HG02970 (cell line): ENCODE data around the gene PTPRQ.

Source experiments
- ATAC-seq: cut with Tn5 transposase; IDR thresholded peaks from one replicate; pipeline ENCODE4 v1.9.1; 2021; ENCODE audit warnings: mild to moderate bottlenecking, moderate library complexity, moderate number of reproducible peaks; ENCODE audit not compliant: unreplicated experiment, low FRiP score

Gene PTPRQ

GRCh38 chr12:80716696-80717469, 272.8 kb downstream of the PTPRQ start, which contains the start of gene MYF5:
Gene MYF5 (plus strand): TSS chr12:80716912. CDS start chr12:80717064, 152 bp downstream.
- no peak for ATAC-seq

GRCh38 chr12:80717856-80718255, 273.8 kb downstream of the PTPRQ start:
- ATAC-seq = no peak

DNA sequence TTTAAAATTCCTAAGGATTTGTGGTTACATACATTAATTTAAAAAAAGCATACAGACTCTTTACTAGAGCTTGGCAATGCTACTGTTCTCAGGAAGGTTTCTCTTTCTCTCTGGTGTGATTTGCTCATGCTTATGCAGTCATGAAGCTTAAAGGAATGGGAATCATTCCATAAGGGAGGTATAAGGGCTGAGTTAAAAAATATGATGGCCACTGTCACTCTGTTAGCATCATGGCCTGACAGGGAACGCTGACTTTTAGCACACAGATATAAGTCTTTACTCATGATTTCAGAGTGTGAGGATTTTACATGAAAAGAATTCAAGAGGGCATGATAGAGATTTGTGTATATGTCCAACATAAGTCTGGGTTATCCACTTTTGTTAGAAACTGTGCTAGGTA, 276.5 kb downstream of the PTPRQ start:
- ATAC-seq = no peak

GRCh38 chr12:80721326-80721725, 277.3 kb downstream of the PTPRQ start:
- ATAC-seq = no peak
